Psoas muscle (tissue), 8 donors: ENCODE data around the gene CMTM8. TPM values are rescaled to one million over a fixed set of nuclear protein-coding genes. Genes with fewer than 3 reads are reported as not detected.

Source experiments
- ATAC-seq, 4 donors: fragments of 200-7000 bp; cut with Tn5 transposase; one replicate each; pipeline ENCODE4 v1.9.1; 2020; ENCODE audit warnings: moderate library complexity in 3 of 4, mild to moderate bottlenecking in 2 of 4
- DNase-seq, 2 donors: peaks; one replicate each; pipeline ENCODE4 v3.0.0-alpha.2; 2020
- H3K27ac ChIP-seq: fragments of 200-600 bp; one replicate; pipeline ENCODE4 v1.8.0; 2022
- H3K27me3 ChIP-seq, 3 donors: fragments of 200-600 bp in 1 of 3; one replicate each; pipeline versions ENCODE4 v1.6.1 to v1.8.0; 2013 to 2022; ENCODE audit warnings: low read length in 2 of 3, mild to moderate bottlenecking in 2 of 3, moderate library complexity in 1 of 3; ENCODE audit not compliant: insufficient read depth in 3 of 3
- H3K36me3 ChIP-seq, 2 donors: fragments of 200-600 bp in 1 of 2; one replicate each; pipeline versions ENCODE4 v1.6.1 to v1.8.0; 2013 to 2022; ENCODE audit warnings: low read depth in 1 of 2, mild to moderate bottlenecking in 1 of 2, moderate library complexity in 1 of 2; ENCODE audit not compliant: insufficient read depth in 1 of 2
- H3K4me1 ChIP-seq: fragments of 200-600 bp; one replicate; pipeline ENCODE4 v1.8.0; 2022
- H3K4me3 ChIP-seq: fragments of 200-600 bp; one replicate; pipeline ENCODE4 v1.8.0; 2022; ENCODE audit warnings: mild to moderate bottlenecking
- H3K9me3 ChIP-seq: fragments of 200-600 bp; one replicate; pipeline ENCODE4 v1.8.0; 2022
- WGBS, 3 donors: extraction: QIAGEN DNeasy Blood & Tissue Kit; methylation state at CpG; one replicate each; pipeline versions ENCODE4 v1.1.6 to v1.1.7; 2013; 5-methylcytosine and 5-hydroxymethylcytosine counted together
- intact Hi-C, 2 donors: fragments of 100-400 bp; cut with DNase I; formaldehyde crosslinking; loops; one replicate each; pipeline versions ENCODE4 v1.11.0 to v1.14.2; 2022
- polyA plus RNA-seq, 3 donors: library from polyadenylated mRNA; stranded (reverse); fragments of 200-250 nt; gene quantifications; one replicate each; pipeline ENCODE4 v1.2.3, GENCODE V29; 2013
- total RNA-seq, 4 donors: library from RNA; stranded (reverse); fragmentation: NEBNext Ultra II Directional in 2 of 4; extraction: Animal tissue kit (Norgen Biotek cat#: 25700) in 2 of 4; gene quantifications; one replicate each; pipeline versions ENCODE4 v1.2.1 to v1.2.4, GENCODE V29; 2021 to 2023
- TF ChIP-seq, protein P1 (sequence below): fragments of 200-600 bp; IDR thresholded peaks from one replicate; pipeline ENCODE4 v1.8.0; 2022; ENCODE audit warnings: antibody characterized with exemption
- donor health status: healthy with polysubstance abuse.
- donor health status: DM: no; HTN: no; CAD: no; lungs with moderate emphysema.
- donor health status: Bipolar disorder and iron deficiency.
- donor health status: healthy.
- donor health status: DM: yes; HTN: yes; CAD: no.
- donor health status: DM: no; HTN: no; CAD: no.
- donor health status: DM: no; HTN: no; CAD: no.
- donor health status: DM: yes; HTN: yes; CAD: no.

The CMTM8 gene
- total and polyA plus RNA-seq, 7 donors = 0.97 to 4.2 (median 2.0) TPM

DNA sequence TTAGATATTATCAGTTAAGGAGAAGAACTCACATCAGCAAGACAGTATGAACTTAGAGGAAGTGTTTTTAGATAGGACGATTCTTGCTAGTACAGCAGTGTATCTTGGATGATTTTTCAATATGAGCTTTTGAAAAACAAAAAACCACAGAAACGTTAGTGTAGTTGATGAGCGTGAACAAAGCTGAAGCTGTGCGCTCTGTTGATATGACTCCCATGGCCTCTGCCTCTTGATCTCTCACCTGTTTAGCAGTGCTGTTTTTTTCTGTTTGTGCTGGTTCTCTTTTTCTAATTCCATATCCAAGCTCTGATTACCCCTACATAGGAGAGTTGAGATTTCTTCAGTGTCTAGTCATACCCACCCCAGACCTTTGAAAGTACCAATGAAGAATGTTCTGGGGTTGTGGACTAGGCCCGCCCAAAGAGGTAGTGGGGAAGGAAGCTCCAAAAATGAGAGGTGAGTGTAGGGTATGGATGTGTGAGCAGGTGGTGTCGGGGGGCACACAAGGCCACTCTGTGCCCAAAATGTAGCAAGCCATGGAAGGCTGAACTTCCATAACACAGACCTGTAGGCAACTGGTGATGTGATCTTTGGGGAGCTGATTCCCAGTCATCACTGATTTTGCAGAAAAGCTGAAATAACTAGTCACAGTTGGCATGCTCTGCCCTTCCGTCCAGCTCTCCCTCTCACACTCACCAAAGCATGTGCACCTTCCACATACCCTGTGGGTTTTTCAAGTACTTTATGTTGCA is 133.2 kb downstream of the CMTM8 start:
- Histone ChIP-seq H3K27me3 (no peaks in the 10 kb centered on the region), H3K4me3 (no peak overlapping the region), H3K27ac (no peak overlapping the region), H3K36me3 (no peaks in the 10 kb centered on the region), H3K9me3 (no peaks in the 10 kb centered on the region), H3K4me1 (no peaks in the 10 kb centered on the region)
- ATAC-seq (no peak), DNase-seq (no peak)
- 86 to 90% (median 88%) methylated on average over 7 of the region's 7 CpGs for WGBS, 3 donors
- TF ChIP-seq, protein P1, sequence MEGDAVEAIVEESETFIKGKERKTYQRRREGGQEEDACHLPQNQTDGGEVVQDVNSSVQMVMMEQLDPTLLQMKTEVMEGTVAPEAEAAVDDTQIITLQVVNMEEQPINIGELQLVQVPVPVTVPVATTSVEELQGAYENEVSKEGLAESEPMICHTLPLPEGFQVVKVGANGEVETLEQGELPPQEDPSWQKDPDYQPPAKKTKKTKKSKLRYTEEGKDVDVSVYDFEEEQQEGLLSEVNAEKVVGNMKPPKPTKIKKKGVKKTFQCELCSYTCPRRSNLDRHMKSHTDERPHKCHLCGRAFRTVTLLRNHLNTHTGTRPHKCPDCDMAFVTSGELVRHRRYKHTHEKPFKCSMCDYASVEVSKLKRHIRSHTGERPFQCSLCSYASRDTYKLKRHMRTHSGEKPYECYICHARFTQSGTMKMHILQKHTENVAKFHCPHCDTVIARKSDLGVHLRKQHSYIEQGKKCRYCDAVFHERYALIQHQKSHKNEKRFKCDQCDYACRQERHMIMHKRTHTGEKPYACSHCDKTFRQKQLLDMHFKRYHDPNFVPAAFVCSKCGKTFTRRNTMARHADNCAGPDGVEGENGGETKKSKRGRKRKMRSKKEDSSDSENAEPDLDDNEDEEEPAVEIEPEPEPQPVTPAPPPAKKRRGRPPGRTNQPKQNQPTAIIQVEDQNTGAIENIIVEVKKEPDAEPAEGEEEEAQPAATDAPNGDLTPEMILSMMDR = no peak
- intact Hi-C loops = loop anchor here in 1 of 2 donors (5.0 kb wide), 1 partner anchor 96 kb away; no protein-coding TSS in a partner anchor

DNA sequence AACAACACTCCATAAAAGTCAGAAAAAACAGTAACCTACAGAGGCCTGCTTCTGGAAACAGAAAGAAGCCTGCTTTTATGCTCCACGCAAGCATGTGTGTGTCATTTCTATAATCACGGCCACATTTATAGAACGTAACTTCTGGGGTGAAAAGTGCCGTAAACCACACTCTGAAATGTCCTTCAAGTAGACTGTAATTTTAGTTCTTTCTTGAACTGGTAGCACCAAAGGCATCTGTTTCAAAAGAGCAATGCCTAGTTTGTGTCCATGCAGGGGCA is 133.7 kb downstream of the CMTM8 start:
- Histone ChIP-seq H3K27me3 (no peaks in the 10 kb centered on the region), H3K36me3 (no peaks in the 10 kb centered on the region), H3K27ac (no peak overlapping the region), H3K4me3 (no peak overlapping the region), H3K9me3 (no peaks in the 10 kb centered on the region), H3K4me1 (no peaks in the 10 kb centered on the region)
- intact Hi-C loops = loop anchor here in 1 of 2 donors (5.0 kb wide), 1 partner anchor 95 kb away; no protein-coding TSS in a partner anchor
- TF ChIP-seq, protein P1 = no peak
- WGBS, 3 donors = 96 to 98% (median 97%) methylated on average over 4 of the region's 4 CpGs
- ATAC-seq (no peak), DNase-seq (no peak)

DNA sequence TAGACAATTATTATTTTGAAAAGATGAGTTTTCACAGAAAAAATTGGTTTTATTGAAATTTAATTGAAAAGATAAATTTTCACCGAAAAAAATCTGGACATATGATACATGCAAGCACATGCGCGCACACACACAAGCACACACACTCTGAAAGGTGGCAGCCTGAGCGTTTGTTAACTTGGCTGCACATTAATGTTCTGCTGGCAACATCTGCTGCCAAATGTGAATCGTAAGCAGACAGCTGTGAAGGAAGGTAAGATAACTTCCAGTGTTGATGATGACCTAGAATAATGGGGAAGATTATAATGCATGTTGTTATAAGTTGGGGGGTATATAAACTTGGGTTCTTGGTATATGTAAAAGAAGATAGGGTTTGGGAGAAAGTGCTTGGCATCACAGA is 134.8 kb downstream of the CMTM8 start:
- Histone ChIP-seq H3K4me3 (no peak overlapping the region), H3K4me1 (no peaks in the 10 kb centered on the region), H3K27me3 (no peaks in the 10 kb centered on the region), H3K36me3 (no peaks in the 10 kb centered on the region), H3K9me3 (no peaks in the 10 kb centered on the region), H3K27ac (no peak overlapping the region)
- intact Hi-C loops = loop anchor here in 1 of 2 donors (5.0 kb wide), 1 partner anchor 94 kb away; no protein-coding TSS in a partner anchor
- DNase-seq (no peak), ATAC-seq (no peak)
- WGBS, 3 donors = 55 to 61% (median 57%) methylated on average over 5 of the region's 5 CpGs
- TF ChIP-seq, protein P1 = no peak

DNA sequence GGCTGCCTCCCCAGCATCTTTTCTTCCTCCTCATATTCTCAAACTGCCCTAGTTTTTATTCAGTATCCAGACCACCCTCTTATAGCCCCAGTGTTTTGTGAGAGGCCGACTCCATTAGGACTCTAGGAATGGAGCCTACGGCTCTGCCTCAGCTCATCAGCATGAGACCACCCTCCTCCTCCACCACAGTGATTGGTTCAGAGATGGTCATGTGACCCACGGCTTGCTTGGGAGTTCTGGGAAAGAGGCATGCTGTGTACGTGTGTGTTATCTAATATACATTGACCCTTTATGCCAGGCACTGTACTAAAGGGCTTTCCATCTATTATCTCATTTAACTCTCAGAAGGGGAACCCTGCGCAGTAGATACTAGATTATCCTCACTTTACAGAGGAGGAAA is 135.4 kb downstream of the CMTM8 start:
- H3K27ac ChIP-seq = no peak overlapping the region
- intact Hi-C loops = loop anchor here in 1 of 2 donors (5.0 kb wide), 1 partner anchor 93 kb away; no protein-coding TSS in a partner anchor
- WGBS, 3 donors = 61 to 83% (median 80%) methylated on average over 5 of the region's 5 CpGs

More for the DNA sequence above, 135.4 kb downstream of the CMTM8 start:
- no peak for DNase-seq
- no peaks in the 10 kb centered on the region for H3K9me3 ChIP-seq
- H3K4me1 ChIP-seq = no peaks in the 10 kb centered on the region
- no peak for ATAC-seq
- H3K27me3 ChIP-seq = no peaks in the 10 kb centered on the region
- TF ChIP-seq, protein P1 = no peak
- H3K36me3 ChIP-seq = no peaks in the 10 kb centered on the region
- no peak overlapping the region for H3K4me3 ChIP-seq
